HCT116 (cell line): ENCODE measurements around the gene DTNB. TPM values are rescaled to one million over a fixed set of nuclear protein-coding genes. Genes with fewer than 3 reads are reported as not detected.

Experiments
- ATAC-seq: fragments of 200-7000 bp; cut with Tn5 transposase; 2 replicates; pipeline ENCODE4 v1.9.1; 2020; ENCODE audit warnings: mild to moderate bottlenecking, moderate library complexity
- BruUV-seq: library from RNA; stranded (reverse); fragments of 400-500 nt; replicated peaks from 2 replicates; lab custom pipeline; 2021; lab: Mats Ljungman, UMichigan
- CTCF ChIA-PET: fragments of 300-600 bp; sonication (Branson Sonifier 250); formaldehyde crosslinking; loops from one replicate; lab custom pipeline; 2021; ENCODE audit warnings: antibody characterized with exemption; lab: Charles Lee
- POLR2A ChIA-PET: fragments of 300-600, 350-600 bp; sonication (Branson Sonifier 250); formaldehyde crosslinking; loops from one replicate; lab custom pipeline; 2021; ENCODE audit warnings: antibody characterized with exemption; lab: Charles Lee
- RAD21 ChIA-PET, 2 experiments: fragments of 300-600 bp; sonication (Branson Sonifier 250); formaldehyde crosslinking; loops; one replicate each; lab custom pipeline; 2023; ENCODE audit warnings: low total read pairs in 2 of 2; ENCODE audit not compliant: uncharacterized antibody in 2 of 2, unreplicated experiment in 2 of 2, low non-redundant PET in 1 of 2; lab: Charles Lee
- DNase-seq: peaks from one replicate; pipeline ENCODE4 v3.0.0-alpha.2; 2010; ENCODE audit warnings: low read depth, low spot score
- H2AFZ ChIP-seq: fragments of 200-600 bp; shearing (Covaris generic), sonication (generic); 2 replicates; pipeline ENCODE4 v1.6.1; 2017; ENCODE audit warnings: low read depth, mixed run types, mixed read lengths, antibody characterized with exemption, low read length; ENCODE audit not compliant: poor library complexity, severe bottlenecking
- H3K27ac ChIP-seq: 2 replicates; pipeline ENCODE4 v1.5.1; 2012; ENCODE audit warnings: low read depth, low read length
- H3K27me3 ChIP-seq: fragments of 200-600 bp; sonication (generic); 2 replicates; pipeline ENCODE4 v1.6.1; 2016; ENCODE audit warnings: mixed run types, low read length, mixed read lengths; ENCODE audit not compliant: insufficient read depth
- H3K36me3 ChIP-seq, 2 experiments: fragments of 200-500 bp in 1 of 2; fragments of 200-600 bp in 1 of 2; sonication (Bioruptor generic) in 1 of 2; sonication (generic) in 1 of 2; 2 replicates each; pipeline versions ENCODE4 v1.5.1 to v1.6.1; 2014 to 2016; ENCODE audit warnings: low read length in 2 of 2, inconsistent platforms in 1 of 2, mixed read lengths in 1 of 2, mixed run types in 1 of 2; ENCODE audit not compliant: insufficient read depth in 2 of 2, control insufficient read depth in 1 of 2
- H3K4me1 ChIP-seq, 2 experiments: fragments of 200-600 bp in 1 of 2; sonication (generic) in 1 of 2; 2 replicates each; pipeline versions ENCODE4 v1.5.1 to v1.6.1; 2012 to 2017; ENCODE audit warnings: low read length in 2 of 2, inconsistent platforms in 1 of 2, mild to moderate bottlenecking in 1 of 2, mixed read lengths in 1 of 2, mixed run types in 1 of 2, moderate library complexity in 1 of 2; ENCODE audit not compliant: insufficient read depth in 2 of 2, control insufficient read depth in 1 of 2
- H3K4me2 ChIP-seq: fragments of 200-600 bp; sonication (generic); 2 replicates; pipeline ENCODE4 v1.6.1; 2017; ENCODE audit warnings: mixed run types, low read length, mixed read lengths
- H3K4me3 ChIP-seq, 2 experiments: fragments of 200-600 bp in 1 of 2; sonication (generic) in 1 of 2; replicated peaks in 1 of 2; 2 replicates each; pipeline ENCODE4 v1.5.1; 2011 to 2016; ENCODE audit warnings: low read length in 2 of 2, control low read depth in 1 of 2, low read depth in 1 of 2, mild to moderate bottlenecking in 1 of 2, mixed read lengths in 1 of 2, mixed run types in 1 of 2
- H3K79me2 ChIP-seq: fragments of 200-600 bp; sonication (generic); 2 replicates; pipeline ENCODE4 v1.6.1; 2017; ENCODE audit warnings: mild to moderate bottlenecking, mixed run types, low read length, moderate library complexity, mixed read lengths; ENCODE audit not compliant: insufficient read depth
- H3K9ac ChIP-seq: fragments of 200-600 bp; sonication (generic); 2 replicates; pipeline ENCODE4 v1.6.1; 2016; ENCODE audit warnings: low read length, mixed read lengths
- H3K9me2 ChIP-seq: fragments of 200-600 bp; sonication (generic), shearing (Covaris generic); 2 replicates; pipeline ENCODE4 v1.6.1; 2017; ENCODE audit warnings: mixed run types, mild to moderate bottlenecking, moderate library complexity; ENCODE audit not compliant: insufficient read depth
- H3K9me3 ChIP-seq, 2 experiments: fragments of 200-500 bp in 1 of 2; fragments of 200-600 bp in 1 of 2; sonication (Bioruptor generic) in 1 of 2; sonication (generic) in 1 of 2; 2 replicates each; pipeline ENCODE4 v1.6.1; 2014 to 2017; ENCODE audit warnings: low read length in 2 of 2, mixed read lengths in 2 of 2, inconsistent platforms in 1 of 2, low read depth in 1 of 2, mild to moderate bottlenecking in 1 of 2, mixed run types in 1 of 2, moderate library complexity in 1 of 2; ENCODE audit not compliant: control insufficient read depth in 1 of 2, insufficient read depth in 1 of 2
- H4K20me1 ChIP-seq: fragments of 200-600 bp; sonication (generic), shearing (Covaris generic); 2 replicates; pipeline ENCODE4 v1.6.1; 2017; ENCODE audit warnings: mixed run types, mild to moderate bottlenecking, moderate library complexity; ENCODE audit not compliant: insufficient read depth
- CBX3 ChIP-seq: IDR thresholded peaks from 2 replicates; pipeline ENCODE4 v1.6.1; 2012; ENCODE audit warnings: low read depth
- ELF1 ChIP-seq: IDR thresholded peaks from 2 replicates; pipeline ENCODE4 v1.6.1; 2012; ENCODE audit warnings: low read depth, borderline replicate concordance
- EZH2 ChIP-seq: fragments of 200-600 bp; sonication (generic); IDR thresholded peaks from 2 replicates; pipeline ENCODE4 v1.6.1; 2017; ENCODE audit warnings: antibody characterized with exemption, mixed run types
- EZH2phosphoT487 ChIP-seq: fragments of 200-600 bp; IDR thresholded peaks from 2 replicates; pipeline ENCODE4 v1.6.1; 2018; ENCODE audit warnings: antibody characterized with exemption, borderline replicate concordance
- POLR2A ChIP-seq: IDR thresholded peaks from 2 replicates; pipeline ENCODE4 v1.7.0; 2011; ENCODE audit warnings: borderline replicate concordance; ENCODE audit not compliant: insufficient read depth, insufficient read length; ENCODE audit errors: extremely low read depth
- SIN3A ChIP-seq: IDR thresholded peaks from 2 replicates; pipeline ENCODE4 v1.6.1; 2012; ENCODE audit warnings: low read depth
- SP1 ChIP-seq: IDR thresholded peaks from 2 replicates; pipeline ENCODE4 v1.6.1; 2012; ENCODE audit warnings: low read depth
- TCF7L2 ChIP-seq: IDR thresholded peaks from 2 replicates; pipeline ENCODE4 v1.7.0; 2011; ENCODE audit warnings: borderline replicate concordance, inconsistent platforms; ENCODE audit not compliant: insufficient read depth, insufficient read length; ENCODE audit errors: extremely low read depth
- ZFX ChIP-seq: fragments of 450-650 bp; IDR thresholded peaks from 2 replicates; pipeline ENCODE4 v1.6.1; 2017
- ZNF274 ChIP-seq: fragments of 200-500 bp; sonication (Bioruptor generic); IDR thresholded peaks from 2 replicates; pipeline ENCODE4 v1.6.1; 2014; ENCODE audit warnings: mild to moderate bottlenecking, low read depth, low read length, inconsistent platforms
- intact Hi-C: fragments of 100-400 bp; cut with micrococcal nuclease; formaldehyde crosslinking; loops from 2 replicates; pipeline ENCODE4 v1.10.0; 2022
- total RNA-seq: library from RNA; stranded (reverse); gene quantifications from one replicate; pipeline ENCODE4 v1.2.1, GENCODE V29; 2021; ENCODE audit not compliant: unreplicated experiment
- TF ChIP-seq, protein P1 (sequence below): IDR thresholded peaks from 2 replicates; pipeline ENCODE4 v1.6.1; 2012
- TF ChIP-seq, protein P2 (sequence below): IDR thresholded peaks from 2 replicates; pipeline ENCODE4 v1.6.1; 2012; ENCODE audit warnings: low read depth
- TF ChIP-seq, protein P3 (sequence below), 3 experiments: fragments of 200-600 bp in 1 of 3; sonication (generic) in 1 of 3; IDR thresholded peaks in 2 of 3; conservative IDR thresholded peaks in 1 of 3; 2 replicates each; pipeline ENCODE4 v1.5.1; 2012 to 2017; ENCODE audit warnings: low read depth in 2 of 3, low read length in 2 of 3, antibody characterized with exemption in 1 of 3, borderline replicate concordance in 1 of 3, control low read depth in 1 of 3, mild to moderate bottlenecking in 1 of 3, mixed read lengths in 1 of 3, mixed run types in 1 of 3, moderate library complexity in 1 of 3; ENCODE audit not compliant: insufficient read depth in 1 of 3
- TF ChIP-seq, protein P4 (sequence below): IDR thresholded peaks from 2 replicates; pipeline ENCODE4 v1.6.1; 2012
- TF ChIP-seq, protein P5 (sequence below): IDR thresholded peaks from 2 replicates; pipeline ENCODE4 v1.6.1; 2011; ENCODE audit warnings: mild to moderate bottlenecking, low read length, moderate library complexity; ENCODE audit not compliant: insufficient replicate concordance; ENCODE audit errors: extremely low read depth

DTNB gene
- total RNA-seq, 1 experiment from 2014 or later, result 30.2 TPM

DNA sequence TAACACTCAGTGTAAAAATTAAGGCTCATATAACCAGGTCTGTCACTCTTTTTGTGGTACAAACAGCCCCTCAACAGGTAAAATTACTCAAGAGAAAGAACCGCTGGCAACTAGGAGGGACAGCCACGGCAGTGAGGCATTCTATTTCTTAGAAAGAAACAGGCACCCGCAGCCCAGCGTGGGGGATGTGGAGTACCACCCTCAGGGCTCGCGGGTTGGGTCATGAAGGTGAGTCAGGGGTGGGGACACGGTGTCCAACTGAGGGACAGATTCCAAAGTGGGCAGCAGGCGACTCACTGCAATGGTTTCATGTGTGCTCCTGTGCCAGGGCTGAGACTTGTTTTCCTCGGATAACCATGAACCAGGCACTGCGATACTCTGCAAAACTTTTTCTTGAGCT lies 129.4 kb downstream of the DTNB start:
- no peak overlapping the region for H3K4me2 ChIP-seq
- no peak overlapping the region for H3K27ac ChIP-seq

More for the DNA sequence above, 129.4 kb downstream of the DTNB start:
- no peak for ATAC-seq
- H3K4me3 ChIP-seq, result no peak overlapping the region
- H3K9me3 ChIP-seq, result no peaks in the 10 kb centered on the region
- ChIA-PET RAD21 (no interaction called here), POLR2A (no interaction called here), CTCF (no interaction called here)
- H3K9me2 ChIP-seq, result no peaks in the 10 kb centered on the region
- no peak for DNase-seq
- H3K36me3 ChIP-seq, result no peaks in the 10 kb centered on the region
- peaks cover 4 to 7% of the 10 kb centered on the region in 2 experiments for H3K4me1 ChIP-seq
- no peak overlapping the region for H3K9ac ChIP-seq
- H2AFZ ChIP-seq, result no peak overlapping the region
- no peaks in the 10 kb centered on the region for H3K27me3 ChIP-seq
- H4K20me1 ChIP-seq, result no peaks in the 10 kb centered on the region
- no TSS peak for BruUV-seq
- H3K79me2 ChIP-seq, result no peaks in the 10 kb centered on the region
- no peak for TF ChIP-seq SP1
- no peak for TF ChIP-seq EZH2
- no peak for TF ChIP-seq CBX3
- no peak for TF ChIP-seq ZNF274
- TF ChIP-seq ELF1, result no peak
- TF ChIP-seq EZH2phosphoT487, result no peak
- TF ChIP-seq TCF7L2, result no peak
- TF ChIP-seq SIN3A, result no peak
- TF ChIP-seq, protein P1, sequence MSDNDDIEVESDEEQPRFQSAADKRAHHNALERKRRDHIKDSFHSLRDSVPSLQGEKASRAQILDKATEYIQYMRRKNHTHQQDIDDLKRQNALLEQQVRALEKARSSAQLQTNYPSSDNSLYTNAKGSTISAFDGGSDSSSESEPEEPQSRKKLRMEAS, result no peak
- TF ChIP-seq, protein P2, sequence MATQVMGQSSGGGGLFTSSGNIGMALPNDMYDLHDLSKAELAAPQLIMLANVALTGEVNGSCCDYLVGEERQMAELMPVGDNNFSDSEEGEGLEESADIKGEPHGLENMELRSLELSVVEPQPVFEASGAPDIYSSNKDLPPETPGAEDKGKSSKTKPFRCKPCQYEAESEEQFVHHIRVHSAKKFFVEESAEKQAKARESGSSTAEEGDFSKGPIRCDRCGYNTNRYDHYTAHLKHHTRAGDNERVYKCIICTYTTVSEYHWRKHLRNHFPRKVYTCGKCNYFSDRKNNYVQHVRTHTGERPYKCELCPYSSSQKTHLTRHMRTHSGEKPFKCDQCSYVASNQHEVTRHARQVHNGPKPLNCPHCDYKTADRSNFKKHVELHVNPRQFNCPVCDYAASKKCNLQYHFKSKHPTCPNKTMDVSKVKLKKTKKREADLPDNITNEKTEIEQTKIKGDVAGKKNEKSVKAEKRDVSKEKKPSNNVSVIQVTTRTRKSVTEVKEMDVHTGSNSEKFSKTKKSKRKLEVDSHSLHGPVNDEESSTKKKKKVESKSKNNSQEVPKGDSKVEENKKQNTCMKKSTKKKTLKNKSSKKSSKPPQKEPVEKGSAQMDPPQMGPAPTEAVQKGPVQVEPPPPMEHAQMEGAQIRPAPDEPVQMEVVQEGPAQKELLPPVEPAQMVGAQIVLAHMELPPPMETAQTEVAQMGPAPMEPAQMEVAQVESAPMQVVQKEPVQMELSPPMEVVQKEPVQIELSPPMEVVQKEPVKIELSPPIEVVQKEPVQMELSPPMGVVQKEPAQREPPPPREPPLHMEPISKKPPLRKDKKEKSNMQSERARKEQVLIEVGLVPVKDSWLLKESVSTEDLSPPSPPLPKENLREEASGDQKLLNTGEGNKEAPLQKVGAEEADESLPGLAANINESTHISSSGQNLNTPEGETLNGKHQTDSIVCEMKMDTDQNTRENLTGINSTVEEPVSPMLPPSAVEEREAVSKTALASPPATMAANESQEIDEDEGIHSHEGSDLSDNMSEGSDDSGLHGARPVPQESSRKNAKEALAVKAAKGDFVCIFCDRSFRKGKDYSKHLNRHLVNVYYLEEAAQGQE, result no peak
- TF ChIP-seq, protein P3, sequence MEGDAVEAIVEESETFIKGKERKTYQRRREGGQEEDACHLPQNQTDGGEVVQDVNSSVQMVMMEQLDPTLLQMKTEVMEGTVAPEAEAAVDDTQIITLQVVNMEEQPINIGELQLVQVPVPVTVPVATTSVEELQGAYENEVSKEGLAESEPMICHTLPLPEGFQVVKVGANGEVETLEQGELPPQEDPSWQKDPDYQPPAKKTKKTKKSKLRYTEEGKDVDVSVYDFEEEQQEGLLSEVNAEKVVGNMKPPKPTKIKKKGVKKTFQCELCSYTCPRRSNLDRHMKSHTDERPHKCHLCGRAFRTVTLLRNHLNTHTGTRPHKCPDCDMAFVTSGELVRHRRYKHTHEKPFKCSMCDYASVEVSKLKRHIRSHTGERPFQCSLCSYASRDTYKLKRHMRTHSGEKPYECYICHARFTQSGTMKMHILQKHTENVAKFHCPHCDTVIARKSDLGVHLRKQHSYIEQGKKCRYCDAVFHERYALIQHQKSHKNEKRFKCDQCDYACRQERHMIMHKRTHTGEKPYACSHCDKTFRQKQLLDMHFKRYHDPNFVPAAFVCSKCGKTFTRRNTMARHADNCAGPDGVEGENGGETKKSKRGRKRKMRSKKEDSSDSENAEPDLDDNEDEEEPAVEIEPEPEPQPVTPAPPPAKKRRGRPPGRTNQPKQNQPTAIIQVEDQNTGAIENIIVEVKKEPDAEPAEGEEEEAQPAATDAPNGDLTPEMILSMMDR (IDR thresholded peaks at IDR 0.05 in 2 of 3, conservative IDR thresholded peaks at IDR 0.05 in 1 of 3; ENCODE audit: borderline replicate concordance in 1 of 3, insufficient read depth in 1 of 3, low read depth in 2 of 3, low read length in 2 of 3), result no peak
- no peak for TF ChIP-seq ZFX
- TF ChIP-seq POLR2A, result no peak
- TF ChIP-seq, protein P4, sequence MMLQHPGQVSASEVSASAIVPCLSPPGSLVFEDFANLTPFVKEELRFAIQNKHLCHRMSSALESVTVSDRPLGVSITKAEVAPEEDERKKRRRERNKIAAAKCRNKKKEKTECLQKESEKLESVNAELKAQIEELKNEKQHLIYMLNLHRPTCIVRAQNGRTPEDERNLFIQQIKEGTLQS, result no peak
- TF ChIP-seq, protein P5, sequence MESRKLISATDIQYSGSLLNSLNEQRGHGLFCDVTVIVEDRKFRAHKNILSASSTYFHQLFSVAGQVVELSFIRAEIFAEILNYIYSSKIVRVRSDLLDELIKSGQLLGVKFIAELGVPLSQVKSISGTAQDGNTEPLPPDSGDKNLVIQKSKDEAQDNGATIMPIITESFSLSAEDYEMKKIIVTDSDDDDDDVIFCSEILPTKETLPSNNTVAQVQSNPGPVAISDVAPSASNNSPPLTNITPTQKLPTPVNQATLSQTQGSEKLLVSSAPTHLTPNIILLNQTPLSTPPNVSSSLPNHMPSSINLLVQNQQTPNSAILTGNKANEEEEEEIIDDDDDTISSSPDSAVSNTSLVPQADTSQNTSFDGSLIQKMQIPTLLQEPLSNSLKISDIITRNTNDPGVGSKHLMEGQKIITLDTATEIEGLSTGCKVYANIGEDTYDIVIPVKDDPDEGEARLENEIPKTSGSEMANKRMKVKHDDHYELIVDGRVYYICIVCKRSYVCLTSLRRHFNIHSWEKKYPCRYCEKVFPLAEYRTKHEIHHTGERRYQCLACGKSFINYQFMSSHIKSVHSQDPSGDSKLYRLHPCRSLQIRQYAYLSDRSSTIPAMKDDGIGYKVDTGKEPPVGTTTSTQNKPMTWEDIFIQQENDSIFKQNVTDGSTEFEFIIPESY, result no peak
- intact Hi-C loops, result no loop called here
